Stimulated activated CD8-positive, alpha-beta memory T cell treated with anti-CD3 and anti-CD28 coated beads, Interleukin-7, amount 100 ng/mL, for 24 hours (primary cell): Measurements from ENCODE around the gene GSE1.

Experiments
- DNase-seq: peaks from one replicate; pipeline ENCODE4 v3.0.0-alpha.2; 2020; ENCODE audit warnings: low read depth

GSE1 gene

GRCh38 chr16:85574672-85575475 lies 38.2 kb upstream of the GSE1 start:
- no peak for DNase-seq

- no peak for DNase-seq
Observed at GRCh38 chr16:85575920-85576319, 37.2 kb upstream of the GSE1 start.

GRCh38 chr16:85576944-85577343 lies 36.2 kb upstream of the GSE1 start:
- DNase-seq: no peak

GRCh38 chr16:85577899-85578598 lies 35.1 kb upstream of the GSE1 start:
- DNase-seq: no peak

- no peak for DNase-seq
Observed at GRCh38 chr16:85578599-85578948, 34.5 kb upstream of the GSE1 start.

GRCh38 chr16:85579191-85579590 lies 33.9 kb upstream of the GSE1 start:
- no peak for DNase-seq

GRCh38 chr16:85579923-85580580 lies 33.1 kb upstream of the GSE1 start:
- no peak for DNase-seq

GRCh38 chr16:85580684-85581083 lies 32.4 kb upstream of the GSE1 start:
- DNase-seq: no peak

- DNase-seq: no peak
Observed at GRCh38 chr16:85582229-85582991, 30.7 kb upstream of the GSE1 start.

GRCh38 chr16:85583491-85584181 lies 29.5 kb upstream of the GSE1 start:
- DNase-seq: no peak

- DNase-seq: no peak
Observed at GRCh38 chr16:85584267-85584666, 28.9 kb upstream of the GSE1 start.

GRCh38 chr16:85584819-85585282 lies 28.3 kb upstream of the GSE1 start:
- DNase-seq: no peak

GRCh38 chr16:85585711-85586110 lies 27.4 kb upstream of the GSE1 start:
- no peak for DNase-seq

- DNase-seq: no peak
Observed at GRCh38 chr16:85586380-85587104, 26.6 kb upstream of the GSE1 start.

- no peak for DNase-seq
Observed at GRCh38 chr16:85587762-85588556, 25.2 kb upstream of the GSE1 start.

- no peak for DNase-seq
Observed at GRCh38 chr16:85588562-85589503, 24.3 kb upstream of the GSE1 start.

GRCh38 chr16:85589688-85590505 lies 23.2 kb upstream of the GSE1 start:
- DNase-seq: no peak

GRCh38 chr16:85590506-85590832 lies 22.7 kb upstream of the GSE1 start:
- DNase-seq: no peak
